ENCODE data around the gene EMP2. TPM values are rescaled to one million over a fixed set of nuclear protein-coding genes. Genes with fewer than 3 reads are reported as not detected.

Gene EMP2, protein sequence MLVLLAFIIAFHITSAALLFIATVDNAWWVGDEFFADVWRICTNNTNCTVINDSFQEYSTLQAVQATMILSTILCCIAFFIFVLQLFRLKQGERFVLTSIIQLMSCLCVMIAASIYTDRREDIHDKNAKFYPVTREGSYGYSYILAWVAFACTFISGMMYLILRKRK
- total RNA-seq (under 1 TPM in 3 of 5 donors, not detected in 2; 0.30 to 0.98 (median 0.61) TPM), total RNA-seq (0 to 0.15 (median 0) reads per million in 29 experiments)
- 0.15 TPM for total RNA-seq (2013)

DNA sequence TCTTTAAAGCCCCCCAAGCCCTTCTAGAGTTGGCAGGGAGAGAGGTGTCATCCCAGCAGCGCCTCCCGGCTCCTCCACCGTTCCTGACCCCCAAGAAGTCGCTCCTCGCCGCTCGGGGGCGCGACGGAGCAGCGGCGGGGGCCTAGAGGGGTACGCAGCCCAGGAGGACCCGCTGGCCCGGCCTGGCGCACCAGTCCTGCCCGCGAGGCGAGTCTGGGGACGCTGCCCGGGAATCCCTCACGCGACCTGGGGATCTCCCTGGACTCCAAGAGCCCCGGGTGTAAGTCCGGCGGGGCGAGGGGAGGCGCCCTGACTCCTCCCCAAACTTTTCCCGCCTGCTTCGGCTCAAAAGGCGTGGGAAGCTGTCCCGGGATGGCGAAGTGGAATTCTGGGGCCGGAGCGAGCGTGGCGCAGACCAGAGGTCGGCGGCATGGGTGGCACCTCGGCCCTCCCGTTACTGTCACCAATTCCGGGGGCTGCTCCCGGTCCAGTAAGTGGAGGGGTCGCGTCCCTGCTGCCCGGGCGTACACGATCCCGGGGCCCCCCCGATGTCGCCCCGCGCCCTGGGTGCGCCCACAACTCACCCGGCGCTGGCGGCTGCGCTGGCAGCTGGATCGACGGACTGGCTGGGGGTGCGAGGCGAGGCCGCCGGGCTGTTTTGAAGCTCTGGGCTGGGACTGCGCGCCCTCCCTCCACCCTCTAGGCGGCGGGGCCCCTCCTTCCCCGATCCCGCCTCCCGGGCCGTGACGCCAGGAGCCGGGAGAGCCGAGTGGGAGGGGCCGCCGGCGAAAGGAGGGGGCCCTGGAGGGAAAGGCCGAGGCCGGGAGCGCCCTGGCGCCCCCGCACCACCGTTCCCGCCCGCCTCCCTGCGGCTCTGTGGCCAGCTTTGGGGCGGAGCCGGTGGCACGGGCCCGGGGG, at the start of gene EMP2:
TSS of gene EMP2 (minus strand) at position 634 of the 918 bp plus-strand sequence. CDS start 32,981 bp downstream, outside the sequence.
- Mint-ChIP-seq H3K27ac (no peak within 1 kb of the TSS), H3K9me3 (no peaks in the 10 kb centered on the region), H3K36me3 (no peaks in the 10 kb centered on the region), H3K4me1 (peaks cover 0 to 5% (median 4%) of the 10 kb centered on the region in 3 donors), H3K27me3 (peaks cover 45 to 62% of the 10 kb centered on the region in 2 donors), H3K4me3 (no peak within 1 kb of the TSS)
- CTCF ChIA-PET: no interaction called here
- Histone ChIP-seq H3K4me3 (ENCODE audit: control insufficient read depth in 1 of 2, extremely low read depth in 1 of 2, low read length in 1 of 2) (no peak within 1 kb of the TSS), H3K36me3 (ENCODE audit: control insufficient read depth in 2 of 2, extremely low read depth in 1 of 2, insufficient read depth in 1 of 2, low read length in 1 of 2) (no peaks in the 10 kb centered on the region), H3K27ac (ENCODE audit: low read length) (no peak within 1 kb of the TSS), H3K9me3 (no peaks in the 10 kb centered on the region), H3K27me3 (replicated peaks in 1 of 2; ENCODE audit: control insufficient read depth in 2 of 2, extremely low read depth in 1 of 2, insufficient read depth in 2 of 2, low read length in 1 of 2) (peaks cover 10 to 55% of the 10 kb centered on the region in 2 experiments), H3K4me1 (ENCODE audit: control insufficient read depth in 1 of 2, extremely low read depth in 1 of 2, insufficient read depth in 2 of 2, low read length in 2 of 2) (no peaks in the 10 kb centered on the region)
- 4% methylated on average over 62 of the region's 91 CpGs for WGBS (ENCODE audit: insufficient coverage)
- POLR2A ChIA-PET: no interaction called here
- ATAC-seq (replicated peaks in 1 of 4) (no peak), DNase-seq (no peak)

DNA sequence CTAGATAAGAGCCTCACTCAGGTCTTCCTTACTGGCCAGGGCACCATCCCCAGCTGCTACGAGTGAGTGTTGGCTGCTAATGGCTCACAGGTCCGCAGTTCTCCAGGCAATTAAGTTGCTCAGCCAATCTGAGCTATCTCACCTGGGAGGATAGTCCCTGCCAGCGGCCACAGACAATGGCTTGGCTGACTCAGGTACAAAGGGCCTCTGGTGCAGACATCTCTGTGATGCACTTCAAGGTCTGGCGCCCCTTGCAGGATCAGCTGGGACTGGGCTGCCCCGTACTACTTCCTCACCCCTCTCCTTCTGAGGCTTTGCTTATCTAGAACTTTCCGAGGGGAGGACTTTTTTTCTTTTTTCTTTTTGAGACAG, 49.2 kb upstream of the EMP2 start:
- Mint-ChIP-seq H3K4me1 (no peaks in the 10 kb centered on the region), H3K9me3 (no peaks in the 10 kb centered on the region), H3K4me3 (no peak overlapping the region), H3K27me3 (peaks cover 0 to 18% of the 10 kb centered on the region in 2 donors), H3K36me3 (no peaks in the 10 kb centered on the region), H3K27ac (no peak overlapping the region)
- Histone ChIP-seq H3K27me3 (replicated peaks in 1 of 2; ENCODE audit: control insufficient read depth in 2 of 2, extremely low read depth in 1 of 2, insufficient read depth in 2 of 2, low read length in 1 of 2) (peaks cover 0 to 19% of the 10 kb centered on the region in 2 experiments), H3K4me1 (ENCODE audit: control insufficient read depth in 1 of 2, extremely low read depth in 1 of 2, insufficient read depth in 2 of 2, low read length in 2 of 2) (no peaks in the 10 kb centered on the region), H3K9me3 (no peaks in the 10 kb centered on the region), H3K36me3 (ENCODE audit: control insufficient read depth in 2 of 2, extremely low read depth in 1 of 2, insufficient read depth in 1 of 2, low read length in 1 of 2) (no peaks in the 10 kb centered on the region), H3K4me3 (ENCODE audit: control insufficient read depth in 1 of 2, extremely low read depth in 1 of 2, low read length in 1 of 2) (no peak overlapping the region), H3K27ac (ENCODE audit: low read length) (no peak overlapping the region)
- no peak for DNase-seq
- ChIA-PET CTCF (no interaction called here), POLR2A (no interaction called here)
- ATAC-seq (replicated peaks in 1 of 4): no peak
- 69% methylated on average over 5 of the region's 6 CpGs for WGBS (ENCODE audit: insufficient coverage)

- Mint-ChIP-seq H3K36me3 (no peaks in the 10 kb centered on the region), H3K27me3 (peaks cover 0 to 2% of the 10 kb centered on the region in 2 donors), H3K4me3 (no peak overlapping the region), H3K9me3 (no peaks in the 10 kb centered on the region), H3K27ac (no peak overlapping the region), H3K4me1 (no peaks in the 10 kb centered on the region)
- WGBS (ENCODE audit: insufficient coverage): 90% methylated on average over 6 of the region's 12 CpGs
- H3K27ac ChIP-seq (ENCODE audit: low read length): no peak overlapping the region
- ChIA-PET CTCF (no interaction called here), POLR2A (no interaction called here)
- H3K4me1 ChIP-seq (ENCODE audit: control insufficient read depth in 1 of 2, extremely low read depth in 1 of 2, insufficient read depth in 2 of 2, low read length in 2 of 2): no peaks in the 10 kb centered on the region
- peaks cover 0 to 13% of the 10 kb centered on the region in 2 experiments for H3K27me3 ChIP-seq (replicated peaks in 1 of 2; ENCODE audit: control insufficient read depth in 2 of 2, extremely low read depth in 1 of 2, insufficient read depth in 2 of 2, low read length in 1 of 2)
- no peak overlapping the region for H3K4me3 ChIP-seq (ENCODE audit: control insufficient read depth in 1 of 2, extremely low read depth in 1 of 2, low read length in 1 of 2)
- no peaks in the 10 kb centered on the region for H3K9me3 ChIP-seq
- ATAC-seq (replicated peaks in 1 of 4): no peak
- DNase-seq: no peak
- H3K36me3 ChIP-seq (ENCODE audit: control insufficient read depth in 2 of 2, extremely low read depth in 1 of 2, insufficient read depth in 1 of 2, low read length in 1 of 2): no peaks in the 10 kb centered on the region
These were observed 45.4 kb upstream of the EMP2 start for GRCh38 chr16:10625595-10626357.

DNA sequence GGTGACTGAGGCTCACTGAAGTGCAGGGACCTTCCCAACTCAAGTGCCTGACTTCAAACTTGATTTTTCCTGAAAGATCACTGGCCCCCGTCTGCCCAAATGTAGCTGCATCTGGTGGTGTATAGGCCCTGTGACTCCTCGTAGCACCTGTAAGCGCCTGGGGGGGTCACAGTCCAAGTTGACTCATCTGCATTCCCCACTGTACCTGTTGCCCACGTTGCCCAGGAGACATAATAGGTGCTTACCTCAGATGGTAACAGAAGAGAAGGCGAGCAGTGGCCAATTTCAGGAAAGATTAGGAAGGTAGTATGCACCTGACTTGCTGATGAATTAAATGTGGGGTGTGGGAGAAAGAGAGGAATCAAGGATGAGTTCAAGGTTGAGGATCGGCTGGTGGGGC, 44.1 kb upstream of the EMP2 start:
- Histone ChIP-seq H3K9me3 (no peaks in the 10 kb centered on the region), H3K27me3 (replicated peaks in 1 of 2; ENCODE audit: control insufficient read depth in 2 of 2, extremely low read depth in 1 of 2, insufficient read depth in 2 of 2, low read length in 1 of 2) (peaks cover 0 to 16% of the 10 kb centered on the region in 2 experiments), H3K4me1 (ENCODE audit: control insufficient read depth in 1 of 2, extremely low read depth in 1 of 2, insufficient read depth in 2 of 2, low read length in 2 of 2) (no peaks in the 10 kb centered on the region), H3K4me3 (ENCODE audit: control insufficient read depth in 1 of 2, extremely low read depth in 1 of 2, low read length in 1 of 2) (no peak overlapping the region), H3K27ac (ENCODE audit: low read length) (no peak overlapping the region), H3K36me3 (ENCODE audit: control insufficient read depth in 2 of 2, extremely low read depth in 1 of 2, insufficient read depth in 1 of 2, low read length in 1 of 2) (no peaks in the 10 kb centered on the region)
- H3K27me3 Mint-ChIP-seq: peaks cover 0 to 10% of the 10 kb centered on the region in 2 donors
- H3K4me3 Mint-ChIP-seq: no peak overlapping the region
- H3K36me3 Mint-ChIP-seq: no peaks in the 10 kb centered on the region
- no peak for ATAC-seq (replicated peaks in 1 of 4)
- DNase-seq: no peak
- H3K27ac Mint-ChIP-seq: no peak overlapping the region
- peaks cover 0 to 1% (median 0%) of the 10 kb centered on the region in 3 donors for H3K4me1 Mint-ChIP-seq
- WGBS (ENCODE audit: insufficient coverage): 78% methylated on average over 5 of the region's 6 CpGs
- H3K9me3 Mint-ChIP-seq: no peaks in the 10 kb centered on the region
- CTCF ChIA-PET: no interaction called here
- POLR2A ChIA-PET: no interaction called here

DNA sequence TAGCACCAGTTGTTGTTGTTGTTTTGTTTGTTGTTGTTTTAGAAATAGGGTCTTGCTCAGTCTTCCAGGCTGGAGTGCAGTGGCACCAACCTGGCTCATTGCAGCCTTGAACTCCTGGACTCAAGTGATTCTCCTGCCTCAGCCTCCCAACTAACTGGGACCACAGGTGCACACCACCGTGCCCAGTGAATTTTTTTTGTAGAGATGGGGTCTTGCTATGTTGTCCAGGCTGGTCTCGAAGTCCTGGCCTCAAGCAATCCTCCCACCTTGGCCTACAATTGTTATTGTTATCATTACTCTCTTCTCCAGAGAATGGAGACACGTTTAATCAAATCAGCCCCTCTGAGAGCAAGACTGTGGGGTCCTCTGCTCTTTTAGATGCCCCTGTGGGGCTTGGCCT, 42.7 kb upstream of the EMP2 start:
- no peak overlapping the region for H3K4me3 ChIP-seq (ENCODE audit: control insufficient read depth in 1 of 2, extremely low read depth in 1 of 2, low read length in 1 of 2)
- H3K27ac ChIP-seq (ENCODE audit: low read length): no peak overlapping the region
- Mint-ChIP-seq H3K4me1 (peaks cover 0 to 1% (median 0%) of the 10 kb centered on the region in 3 donors), H3K9me3 (no peaks in the 10 kb centered on the region), H3K4me3 (no peak overlapping the region), H3K27ac (no peak overlapping the region), H3K27me3 (peaks cover 0 to 18% of the 10 kb centered on the region in 2 donors), H3K36me3 (no peaks in the 10 kb centered on the region)
- peaks cover 0 to 24% of the 10 kb centered on the region in 2 experiments for H3K27me3 ChIP-seq (replicated peaks in 1 of 2; ENCODE audit: control insufficient read depth in 2 of 2, extremely low read depth in 1 of 2, insufficient read depth in 2 of 2, low read length in 1 of 2)
- no peaks in the 10 kb centered on the region for H3K36me3 ChIP-seq (ENCODE audit: control insufficient read depth in 2 of 2, extremely low read depth in 1 of 2, insufficient read depth in 1 of 2, low read length in 1 of 2)
- no peaks in the 10 kb centered on the region for H3K4me1 ChIP-seq (ENCODE audit: control insufficient read depth in 1 of 2, extremely low read depth in 1 of 2, insufficient read depth in 2 of 2, low read length in 2 of 2)
- H3K9me3 ChIP-seq: no peaks in the 10 kb centered on the region
- ATAC-seq (replicated peaks in 1 of 4): no peak
- CTCF ChIA-PET: no interaction called here
- no peak for DNase-seq
- WGBS (ENCODE audit: insufficient coverage): 80% methylated on average over 1 of the region's 3 CpGs
- POLR2A ChIA-PET: no interaction called here
